AG04450 (cell line): ENCODE data around the gene EIF2D. TPM values are rescaled to one million over a fixed set of nuclear protein-coding genes. Genes with fewer than 3 reads are reported as not detected.

ENCODE experiments used
- CTCF ChIA-PET: fragments of 300-600, 350-600 bp; formaldehyde crosslinking; extraction: SDS; loops from one replicate; lab custom pipeline; 2022; ENCODE audit warnings: antibody characterized with exemption, inconsistent platforms; lab: Charles Lee
- POLR2A ChIA-PET: fragments of 350-600 bp; formaldehyde crosslinking; extraction: SDS; loops from one replicate; lab custom pipeline; 2021; ENCODE audit warnings: antibody characterized with exemption, inconsistent platforms; lab: Yijun Ruan, JAX
- DNase-seq: peaks from one replicate; pipeline ENCODE4 v3.0.0-alpha.2; 2011; ENCODE audit warnings: low read depth, low spot score
- H3K27ac ChIP-seq: one replicate; pipeline ENCODE4 v1.5.1; 2012; ENCODE audit warnings: low read depth, low read length, control low read depth
- H3K27me3 ChIP-seq: one replicate; pipeline ENCODE4 v1.6.0; 2012; ENCODE audit warnings: low read length; ENCODE audit not compliant: control insufficient read depth, insufficient read depth
- H3K4me3 ChIP-seq: 2 replicates; pipeline ENCODE4 v1.5.1; 2011; ENCODE audit warnings: mild to moderate bottlenecking, low read depth, low read length, control low read depth
- H3K9me3 ChIP-seq: 2 replicates; pipeline ENCODE4 v1.5.1; 2012; ENCODE audit warnings: low read length; ENCODE audit not compliant: control insufficient read depth, insufficient read depth
- polyA plus RNA-seq: library from polyadenylated mRNA; depleted of rRNA; stranded (reverse); fragments of >200 nt; gene quantifications from 2 replicates; pipeline ENCODE4 v1.2.3, GENCODE V29; 2011
- TF ChIP-seq, protein P1 (sequence below): IDR thresholded peaks from 2 replicates; pipeline ENCODE4 v1.5.1; 2011; ENCODE audit warnings: low read depth, low read length, control low read depth, inconsistent platforms

EIF2D gene
- polyA plus RNA-seq, 1 experiment: 74.0 TPM

DNA sequence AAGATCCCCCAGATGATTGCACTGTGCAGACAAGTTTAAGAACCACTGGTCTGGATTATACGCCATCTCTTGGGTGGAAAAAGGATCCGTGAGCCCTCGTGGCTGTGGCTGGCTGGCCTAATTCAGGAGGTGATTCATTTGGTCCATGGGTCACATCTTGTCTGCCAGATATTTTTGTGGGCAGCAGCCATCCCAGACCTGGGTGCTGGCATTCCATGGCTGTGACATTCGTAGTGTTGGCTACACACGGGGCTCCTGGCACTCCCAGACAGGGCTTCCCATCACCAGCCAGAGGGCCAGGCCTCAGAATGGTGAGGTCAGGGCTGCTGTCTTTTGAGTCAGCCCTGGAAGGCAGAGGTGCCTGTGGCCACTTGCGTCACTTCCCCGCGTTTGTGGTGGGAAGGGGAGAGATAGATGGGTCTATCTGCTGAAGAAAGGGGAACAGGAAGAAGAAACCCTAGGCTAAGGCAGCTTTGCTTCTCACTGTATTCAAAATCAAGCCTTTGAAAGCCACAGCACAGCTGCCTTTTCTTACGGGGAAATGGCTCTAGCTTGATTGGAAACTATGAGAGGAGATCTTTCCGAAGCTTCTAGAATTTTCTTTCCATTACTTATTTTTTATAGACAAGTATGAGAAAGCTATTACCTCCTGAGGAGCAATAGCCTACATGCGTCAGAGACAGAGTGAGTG, 32.4 kb downstream of the EIF2D start:
- no peak for DNase-seq
- ChIA-PET POLR2A (no interaction called here), CTCF (interaction anchor here (1.2 to 4.8 kb wide), 4 partner anchors 9 to 90 kb away, joined by 3 to 30 read pairs (median 16); no protein-coding TSS in a partner anchor)
- H3K9me3 ChIP-seq: no peaks in the 10 kb centered on the region
- no peak overlapping the region for H3K4me3 ChIP-seq
- no peaks in the 10 kb centered on the region for H3K27me3 ChIP-seq
- no peak overlapping the region for H3K27ac ChIP-seq
- TF ChIP-seq, protein P1, sequence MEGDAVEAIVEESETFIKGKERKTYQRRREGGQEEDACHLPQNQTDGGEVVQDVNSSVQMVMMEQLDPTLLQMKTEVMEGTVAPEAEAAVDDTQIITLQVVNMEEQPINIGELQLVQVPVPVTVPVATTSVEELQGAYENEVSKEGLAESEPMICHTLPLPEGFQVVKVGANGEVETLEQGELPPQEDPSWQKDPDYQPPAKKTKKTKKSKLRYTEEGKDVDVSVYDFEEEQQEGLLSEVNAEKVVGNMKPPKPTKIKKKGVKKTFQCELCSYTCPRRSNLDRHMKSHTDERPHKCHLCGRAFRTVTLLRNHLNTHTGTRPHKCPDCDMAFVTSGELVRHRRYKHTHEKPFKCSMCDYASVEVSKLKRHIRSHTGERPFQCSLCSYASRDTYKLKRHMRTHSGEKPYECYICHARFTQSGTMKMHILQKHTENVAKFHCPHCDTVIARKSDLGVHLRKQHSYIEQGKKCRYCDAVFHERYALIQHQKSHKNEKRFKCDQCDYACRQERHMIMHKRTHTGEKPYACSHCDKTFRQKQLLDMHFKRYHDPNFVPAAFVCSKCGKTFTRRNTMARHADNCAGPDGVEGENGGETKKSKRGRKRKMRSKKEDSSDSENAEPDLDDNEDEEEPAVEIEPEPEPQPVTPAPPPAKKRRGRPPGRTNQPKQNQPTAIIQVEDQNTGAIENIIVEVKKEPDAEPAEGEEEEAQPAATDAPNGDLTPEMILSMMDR: no peak

DNA sequence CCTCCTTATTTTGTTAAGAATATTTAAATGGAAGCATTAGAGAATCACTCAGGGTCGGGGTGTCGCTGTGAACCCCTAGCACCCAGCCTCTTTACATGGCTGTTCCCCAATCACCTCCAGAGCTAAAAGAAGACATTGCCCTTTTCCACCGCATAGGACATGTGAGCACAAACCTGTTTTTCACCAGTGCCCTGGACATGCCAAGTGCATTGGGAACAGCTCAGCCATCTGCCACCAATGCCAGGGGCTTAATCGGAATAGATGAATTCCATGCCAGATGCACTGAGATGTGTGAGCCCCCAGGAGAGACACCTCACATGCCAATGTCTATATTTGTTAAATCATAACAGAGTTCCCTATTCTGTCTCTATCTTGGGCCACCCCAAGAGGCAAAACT, 33.3 kb downstream of the EIF2D start:
- H3K27ac ChIP-seq: no peak overlapping the region
- ChIA-PET CTCF (interaction anchor here (0.7 to 4.8 kb wide), 5 partner anchors 33 to 100 kb away, joined by 3 to 30 read pairs (median 5); partner anchors contain the start of gene EIF2D), POLR2A (no interaction called here)
- H3K9me3 ChIP-seq: no peaks in the 10 kb centered on the region
- H3K4me3 ChIP-seq: no peak overlapping the region
- DNase-seq: no peak
- no peaks in the 10 kb centered on the region for H3K27me3 ChIP-seq
- TF ChIP-seq, protein P1: no peak

DNA sequence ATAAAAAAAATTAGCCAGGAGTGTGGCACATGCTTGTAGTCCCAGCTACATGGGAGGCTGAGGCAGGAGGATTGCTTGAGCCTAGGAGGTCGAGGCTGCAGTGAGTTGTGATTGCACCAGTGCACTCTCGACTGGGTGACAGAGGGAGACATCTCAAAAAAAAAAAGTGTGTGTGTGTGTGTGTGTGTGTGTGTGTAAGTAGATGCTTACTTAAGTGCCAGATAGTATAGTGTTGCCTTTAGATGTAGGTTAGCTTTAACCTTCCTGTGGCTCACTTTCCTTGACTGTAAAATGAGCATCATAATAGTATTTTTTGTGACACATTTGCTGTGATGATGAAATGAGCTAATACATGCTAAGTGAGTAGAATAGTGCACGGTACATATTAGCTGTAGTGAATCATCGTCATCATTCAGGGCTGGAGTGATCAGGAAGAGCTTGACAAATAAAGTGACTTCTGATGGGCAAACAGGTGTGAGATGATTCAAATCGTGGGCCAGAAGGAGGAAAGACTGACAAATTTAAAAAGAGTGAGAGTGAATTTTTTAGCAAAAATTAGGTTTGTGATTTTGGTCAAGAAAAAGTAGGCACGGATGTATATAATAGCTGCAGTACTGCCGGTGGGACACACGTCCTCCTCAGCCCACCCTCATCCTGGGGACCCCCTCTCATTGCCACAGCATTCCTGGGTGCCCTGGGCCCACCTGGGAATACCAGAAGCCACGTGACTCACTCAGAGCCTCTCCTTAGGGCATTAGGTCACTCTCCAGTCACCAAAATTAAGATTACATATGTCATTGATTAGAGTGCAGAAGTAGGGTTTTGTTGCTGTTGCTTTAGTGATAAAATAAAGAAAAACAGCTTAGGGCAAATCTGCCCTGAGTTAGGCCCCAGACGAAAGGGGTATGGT, 33.9 kb downstream of the EIF2D start:
- DNase-seq: no peak
- Histone ChIP-seq H3K27me3 (no peaks in the 10 kb centered on the region), H3K27ac (no peak overlapping the region), H3K4me3 (no peak overlapping the region), H3K9me3 (no peaks in the 10 kb centered on the region)
- TF ChIP-seq, protein P1: no peak
- CTCF ChIA-PET: interaction anchor here (0.7 to 4.8 kb wide), 5 partner anchors 34 to 99 kb away, joined by 3 to 30 read pairs (median 5); partner anchors contain the start of gene EIF2D
- POLR2A ChIA-PET: interaction anchor here (0.5 kb wide), 1 partner anchor 14 kb away, joined by 3 read pairs; no protein-coding TSS in a partner anchor

DNA sequence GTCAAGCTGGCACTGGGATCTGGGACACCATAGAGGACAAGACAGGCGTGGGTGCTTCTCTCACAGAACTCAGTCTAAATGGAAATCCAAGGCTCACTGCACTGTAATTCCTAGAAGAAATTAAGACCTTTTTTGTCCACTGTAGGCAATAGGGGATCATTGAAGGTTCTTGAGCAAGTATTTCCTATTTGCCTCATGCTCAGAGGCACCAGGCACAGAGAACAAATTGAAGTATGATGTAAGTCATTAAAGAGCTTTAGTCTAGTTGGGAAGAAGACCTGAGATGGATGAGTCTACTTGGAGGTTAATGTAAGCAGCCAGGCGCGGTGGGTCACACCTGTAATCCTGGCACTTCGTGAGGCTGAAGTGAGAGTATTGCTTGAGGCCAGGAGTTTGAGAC, 34.6 kb downstream of the EIF2D start:
- POLR2A ChIA-PET: interaction anchor here (0.5 kb wide), 1 partner anchor 15 kb away, joined by 3 read pairs; no protein-coding TSS in a partner anchor
- Histone ChIP-seq H3K4me3 (no peak overlapping the region), H3K27ac (no peak overlapping the region), H3K9me3 (no peaks in the 10 kb centered on the region), H3K27me3 (no peaks in the 10 kb centered on the region)
- no peak for DNase-seq
- CTCF ChIA-PET: interaction anchor here (1.8 to 4.8 kb wide), 2 partner anchors 88 to 98 kb away, joined by 5 to 30 read pairs; no protein-coding TSS in a partner anchor
- TF ChIP-seq, protein P1: no peak
